Liver (tissue), 9 donors: ENCODE data around the gene STK32C. TPM values are rescaled to one million over a fixed set of nuclear protein-coding genes. Genes with fewer than 3 reads are reported as not detected.

Experiments
- DNase-seq: peaks from one replicate; pipeline ENCODE4 v3.0.0-alpha.2; 2017; ENCODE audit warnings: low spot score
- H3K27ac ChIP-seq, 2 donors: one replicate each; pipeline ENCODE4 v1.7.0; 2013; ENCODE audit warnings: inconsistent platforms in 2 of 2, low read length in 2 of 2, control low read depth in 1 of 2, low read depth in 1 of 2, mild to moderate bottlenecking in 1 of 2
- H3K27me3 ChIP-seq, 4 donors: one replicate each; pipeline versions ENCODE4 v1.6.1 to v1.7.0; 2013; ENCODE audit warnings: low read length in 3 of 4, inconsistent platforms in 1 of 4, mild to moderate bottlenecking in 1 of 4, moderate library complexity in 1 of 4; ENCODE audit not compliant: control insufficient read depth in 4 of 4, insufficient read depth in 4 of 4
- H3K36me3 ChIP-seq, 4 donors: one replicate each; pipeline versions ENCODE4 v1.6.1 to v1.7.0; 2013; ENCODE audit warnings: low read length in 3 of 4, mild to moderate bottlenecking in 3 of 4, low read depth in 1 of 4, moderate library complexity in 1 of 4; ENCODE audit not compliant: control insufficient read depth in 4 of 4, insufficient read depth in 3 of 4
- H3K4me1 ChIP-seq, 4 donors: one replicate each; pipeline versions ENCODE4 v1.6.1 to v1.7.0; 2013; ENCODE audit warnings: low read length in 3 of 4, mild to moderate bottlenecking in 3 of 4, moderate library complexity in 1 of 4; ENCODE audit not compliant: control insufficient read depth in 4 of 4, insufficient read depth in 4 of 4
- H3K4me3 ChIP-seq, 3 donors: one replicate each; pipeline versions ENCODE4 v1.6.1 to v1.7.0; 2013; ENCODE audit warnings: low read length in 3 of 3, control low read depth in 1 of 3, low read depth in 1 of 3, mild to moderate bottlenecking in 1 of 3
- H3K9ac ChIP-seq, 2 donors: one replicate each; pipeline ENCODE4 v1.7.0; 2013; ENCODE audit warnings: low read length in 2 of 2, mild to moderate bottlenecking in 2 of 2, moderate library complexity in 2 of 2, control low read depth in 1 of 2, low read depth in 1 of 2
- H3K9me3 ChIP-seq, 4 donors: one replicate each; pipeline versions ENCODE4 v1.6.1 to v1.7.0; 2013; ENCODE audit warnings: low read length in 3 of 4; ENCODE audit not compliant: control insufficient read depth in 4 of 4
- EGR1 ChIP-seq, 2 donors: IDR thresholded peaks; 2 replicates each; pipeline ENCODE4 v1.6.1; 2016 to 2018; ENCODE audit warnings: antibody characterized with exemption in 2 of 2, low read depth in 2 of 2
- FOXA1 ChIP-seq: IDR thresholded peaks from 2 replicates; pipeline ENCODE4 v1.6.1; 2016; ENCODE audit warnings: antibody characterized with exemption
- FOXA2 ChIP-seq: IDR thresholded peaks from 2 replicates; pipeline ENCODE4 v1.6.1; 2016; ENCODE audit warnings: antibody characterized with exemption
- JUND ChIP-seq, 2 donors: IDR thresholded peaks; 2 replicates each; pipeline ENCODE4 v1.6.1; 2016; ENCODE audit warnings: antibody characterized with exemption in 2 of 2
- NR2F2 ChIP-seq: IDR thresholded peaks from 2 replicates; pipeline ENCODE4 v1.6.1; 2016; ENCODE audit warnings: antibody characterized with exemption
- RAD21 ChIP-seq, 2 donors: IDR thresholded peaks; 2 replicates each; pipeline ENCODE4 v1.6.1; 2016; ENCODE audit warnings: antibody characterized with exemption in 2 of 2, mild to moderate bottlenecking in 2 of 2
- RXRA ChIP-seq, 2 donors: IDR thresholded peaks; 2 replicates each; pipeline ENCODE4 v1.6.1; 2017 to 2018; ENCODE audit warnings: antibody characterized with exemption in 2 of 2, mild to moderate bottlenecking in 1 of 2
- SP1 ChIP-seq: IDR thresholded peaks from 2 replicates; pipeline ENCODE4 v1.6.1; 2018; ENCODE audit warnings: antibody characterized with exemption, mild to moderate bottlenecking
- TAF1 ChIP-seq: conservative IDR thresholded peaks from 2 replicates; pipeline ENCODE4 v1.6.1; 2016; ENCODE audit warnings: antibody characterized with exemption, mild to moderate bottlenecking
- YY1 ChIP-seq: IDR thresholded peaks from 2 replicates; pipeline ENCODE4 v1.6.1; 2016; ENCODE audit warnings: antibody characterized with exemption, mild to moderate bottlenecking
- WGBS: extraction: QIAGEN DNeasy Blood & Tissue Kit; methylation state at CpG from one replicate; pipeline ENCODE4 v1.1.7; 2013; 5-methylcytosine and 5-hydroxymethylcytosine counted together
- polyA plus RNA-seq, 2 donors: library from polyadenylated mRNA; stranded (reverse) in 1 of 2; unstranded in 1 of 2; fragments of 200-250 nt in 1 of 2; fragments of >200 nt in 1 of 2; fragmentation: Nextera tagmentation in 1 of 2; extraction: Ambion mirVana in 1 of 2; gene quantifications; one replicate each; pipeline versions ENCODE4 v1.2.1 to v1.2.3, GENCODE V29; 2013 to 2015
- total RNA-seq, 2 donors: library from RNA; depleted of rRNA; stranded (reverse); fragments of >200 nt; gene quantifications; one replicate each; pipeline ENCODE4 v1.2.3, GENCODE V29; 2014
- TF ChIP-seq, protein P1 (sequence below): IDR thresholded peaks from 2 replicates; pipeline ENCODE4 v1.6.1; 2016; ENCODE audit warnings: antibody characterized with exemption, mild to moderate bottlenecking
- TF ChIP-seq, protein P2 (sequence below): IDR thresholded peaks from 2 replicates; pipeline ENCODE4 v1.6.1; 2016; ENCODE audit warnings: antibody characterized with exemption
- TF ChIP-seq, protein P3 (sequence below): fragments of 150-350 bp; IDR thresholded peaks from 2 replicates; pipeline ENCODE4 v1.5.1; 2017; ENCODE audit warnings: improper control_type of control experiment, low read depth, low read length; ENCODE audit not compliant: missing input control
- TF ChIP-seq, protein P4 (sequence below): IDR thresholded peaks from 2 replicates; pipeline ENCODE4 v1.6.1; 2016; ENCODE audit warnings: antibody characterized with exemption
- TF ChIP-seq, protein P5 (sequence below): IDR thresholded peaks from 2 replicates; pipeline ENCODE4 v1.6.1; 2016; ENCODE audit warnings: antibody characterized with exemption
- donor health status: healthy.
- donor health status: healthy.
- donor health status: healthy.
- donor health status: healthy.
- donor health status: healthy.

STK32C gene
- total and polyA plus RNA-seq, 4 donors = 1.8 to 4.6 (median 2.2) TPM

DNA sequence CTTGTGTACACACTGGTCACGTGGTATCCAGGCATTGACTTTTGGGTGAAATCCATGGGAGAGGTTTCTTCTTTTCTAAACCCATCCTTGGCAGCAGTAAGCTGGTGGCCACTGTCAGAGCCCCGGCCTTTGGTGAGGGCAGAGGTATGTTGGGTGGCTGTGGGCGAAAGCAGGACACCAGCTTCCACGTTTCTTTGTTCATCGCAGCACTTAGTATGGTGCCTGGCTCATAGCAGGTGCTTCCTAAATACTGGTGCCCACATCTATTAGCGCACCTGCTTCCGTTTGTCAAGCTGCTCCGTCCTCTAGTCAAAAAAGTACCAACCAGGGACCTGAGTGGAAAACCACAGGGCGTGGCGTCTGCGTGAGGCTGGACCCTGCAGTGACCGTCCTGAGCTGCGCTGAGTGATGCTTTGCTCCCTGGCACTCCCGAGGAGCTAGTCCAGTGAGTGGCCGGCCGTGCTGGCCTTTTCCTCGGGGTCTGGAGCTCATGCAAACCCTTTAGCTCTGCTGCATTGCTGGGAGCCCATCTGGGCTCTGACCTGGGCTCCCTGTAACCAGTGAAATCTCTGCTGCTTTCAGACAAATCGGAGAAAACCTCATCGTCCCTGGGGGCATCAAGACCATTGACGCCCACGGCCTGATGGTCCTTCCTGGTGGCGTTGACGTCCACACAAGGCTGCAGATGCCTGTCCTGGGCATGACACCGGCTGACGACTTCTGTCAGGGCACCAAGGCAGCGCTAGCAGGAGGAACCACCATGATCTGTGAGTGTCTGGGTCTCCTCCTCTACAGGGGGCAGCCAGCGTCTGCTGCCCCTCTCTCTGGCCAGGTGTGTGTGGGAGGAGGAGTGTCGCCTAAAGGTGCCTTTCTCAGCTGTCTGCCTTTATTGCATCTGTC is 115.4 kb downstream of the STK32C start:
- TF ChIP-seq, protein P1, sequence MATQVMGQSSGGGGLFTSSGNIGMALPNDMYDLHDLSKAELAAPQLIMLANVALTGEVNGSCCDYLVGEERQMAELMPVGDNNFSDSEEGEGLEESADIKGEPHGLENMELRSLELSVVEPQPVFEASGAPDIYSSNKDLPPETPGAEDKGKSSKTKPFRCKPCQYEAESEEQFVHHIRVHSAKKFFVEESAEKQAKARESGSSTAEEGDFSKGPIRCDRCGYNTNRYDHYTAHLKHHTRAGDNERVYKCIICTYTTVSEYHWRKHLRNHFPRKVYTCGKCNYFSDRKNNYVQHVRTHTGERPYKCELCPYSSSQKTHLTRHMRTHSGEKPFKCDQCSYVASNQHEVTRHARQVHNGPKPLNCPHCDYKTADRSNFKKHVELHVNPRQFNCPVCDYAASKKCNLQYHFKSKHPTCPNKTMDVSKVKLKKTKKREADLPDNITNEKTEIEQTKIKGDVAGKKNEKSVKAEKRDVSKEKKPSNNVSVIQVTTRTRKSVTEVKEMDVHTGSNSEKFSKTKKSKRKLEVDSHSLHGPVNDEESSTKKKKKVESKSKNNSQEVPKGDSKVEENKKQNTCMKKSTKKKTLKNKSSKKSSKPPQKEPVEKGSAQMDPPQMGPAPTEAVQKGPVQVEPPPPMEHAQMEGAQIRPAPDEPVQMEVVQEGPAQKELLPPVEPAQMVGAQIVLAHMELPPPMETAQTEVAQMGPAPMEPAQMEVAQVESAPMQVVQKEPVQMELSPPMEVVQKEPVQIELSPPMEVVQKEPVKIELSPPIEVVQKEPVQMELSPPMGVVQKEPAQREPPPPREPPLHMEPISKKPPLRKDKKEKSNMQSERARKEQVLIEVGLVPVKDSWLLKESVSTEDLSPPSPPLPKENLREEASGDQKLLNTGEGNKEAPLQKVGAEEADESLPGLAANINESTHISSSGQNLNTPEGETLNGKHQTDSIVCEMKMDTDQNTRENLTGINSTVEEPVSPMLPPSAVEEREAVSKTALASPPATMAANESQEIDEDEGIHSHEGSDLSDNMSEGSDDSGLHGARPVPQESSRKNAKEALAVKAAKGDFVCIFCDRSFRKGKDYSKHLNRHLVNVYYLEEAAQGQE = no peak
- TF ChIP-seq EGR1 (IDR thresholded peaks at IDR 0.05; ENCODE audit: low read depth in 2 of 2) = no peak
- TF ChIP-seq TAF1 = no peak
- TF ChIP-seq, protein P2, sequence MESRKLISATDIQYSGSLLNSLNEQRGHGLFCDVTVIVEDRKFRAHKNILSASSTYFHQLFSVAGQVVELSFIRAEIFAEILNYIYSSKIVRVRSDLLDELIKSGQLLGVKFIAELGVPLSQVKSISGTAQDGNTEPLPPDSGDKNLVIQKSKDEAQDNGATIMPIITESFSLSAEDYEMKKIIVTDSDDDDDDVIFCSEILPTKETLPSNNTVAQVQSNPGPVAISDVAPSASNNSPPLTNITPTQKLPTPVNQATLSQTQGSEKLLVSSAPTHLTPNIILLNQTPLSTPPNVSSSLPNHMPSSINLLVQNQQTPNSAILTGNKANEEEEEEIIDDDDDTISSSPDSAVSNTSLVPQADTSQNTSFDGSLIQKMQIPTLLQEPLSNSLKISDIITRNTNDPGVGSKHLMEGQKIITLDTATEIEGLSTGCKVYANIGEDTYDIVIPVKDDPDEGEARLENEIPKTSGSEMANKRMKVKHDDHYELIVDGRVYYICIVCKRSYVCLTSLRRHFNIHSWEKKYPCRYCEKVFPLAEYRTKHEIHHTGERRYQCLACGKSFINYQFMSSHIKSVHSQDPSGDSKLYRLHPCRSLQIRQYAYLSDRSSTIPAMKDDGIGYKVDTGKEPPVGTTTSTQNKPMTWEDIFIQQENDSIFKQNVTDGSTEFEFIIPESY = no peak
- TF ChIP-seq, protein P3, sequence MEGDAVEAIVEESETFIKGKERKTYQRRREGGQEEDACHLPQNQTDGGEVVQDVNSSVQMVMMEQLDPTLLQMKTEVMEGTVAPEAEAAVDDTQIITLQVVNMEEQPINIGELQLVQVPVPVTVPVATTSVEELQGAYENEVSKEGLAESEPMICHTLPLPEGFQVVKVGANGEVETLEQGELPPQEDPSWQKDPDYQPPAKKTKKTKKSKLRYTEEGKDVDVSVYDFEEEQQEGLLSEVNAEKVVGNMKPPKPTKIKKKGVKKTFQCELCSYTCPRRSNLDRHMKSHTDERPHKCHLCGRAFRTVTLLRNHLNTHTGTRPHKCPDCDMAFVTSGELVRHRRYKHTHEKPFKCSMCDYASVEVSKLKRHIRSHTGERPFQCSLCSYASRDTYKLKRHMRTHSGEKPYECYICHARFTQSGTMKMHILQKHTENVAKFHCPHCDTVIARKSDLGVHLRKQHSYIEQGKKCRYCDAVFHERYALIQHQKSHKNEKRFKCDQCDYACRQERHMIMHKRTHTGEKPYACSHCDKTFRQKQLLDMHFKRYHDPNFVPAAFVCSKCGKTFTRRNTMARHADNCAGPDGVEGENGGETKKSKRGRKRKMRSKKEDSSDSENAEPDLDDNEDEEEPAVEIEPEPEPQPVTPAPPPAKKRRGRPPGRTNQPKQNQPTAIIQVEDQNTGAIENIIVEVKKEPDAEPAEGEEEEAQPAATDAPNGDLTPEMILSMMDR = no peak
- Histone ChIP-seq H3K36me3 (no peaks in the 10 kb centered on the region), H3K4me1 (peaks cover 0 to 3% (median under 1%) of the 10 kb centered on the region in 4 donors), H3K27ac (no peak overlapping the region), H3K4me3 (no peak overlapping the region), H3K9ac (no peak overlapping the region), H3K9me3 (no peaks in the 10 kb centered on the region), H3K27me3 (peaks cover 0 to 4% (median 1%) of the 10 kb centered on the region in 4 donors)
- DNase-seq = no peak
- WGBS = 89% methylated on average over 28 of the region's 28 CpGs

DNA sequence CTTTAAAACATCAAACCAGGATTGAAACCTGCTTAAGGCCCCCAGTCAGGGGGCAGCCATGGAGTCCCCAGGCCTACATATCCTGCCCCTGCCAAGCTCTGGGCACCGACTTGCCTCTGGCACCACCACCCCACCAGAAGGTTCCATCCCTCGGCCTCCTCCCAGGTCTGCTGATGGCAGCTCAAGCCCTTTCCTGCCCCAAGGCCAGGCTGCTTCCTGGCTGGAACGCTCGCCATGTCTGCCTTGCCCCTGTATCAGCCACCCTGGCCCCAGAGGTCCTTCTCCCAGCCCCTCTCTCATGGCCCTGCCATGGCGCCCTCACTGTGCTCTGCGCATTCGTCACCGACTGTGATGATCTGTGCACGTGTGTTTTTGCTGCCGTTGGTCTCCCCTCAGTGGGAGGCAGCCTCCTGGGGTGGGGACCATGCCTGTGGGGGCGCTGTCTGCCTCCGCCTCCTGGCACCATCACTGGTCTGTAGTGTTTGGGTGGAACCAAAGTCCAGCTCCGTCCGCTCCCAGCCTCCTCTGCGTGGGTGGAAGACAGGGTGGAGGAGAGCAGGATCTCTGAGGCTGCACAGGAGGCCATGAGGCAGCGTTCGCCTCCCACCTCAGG is 117.8 kb downstream of the STK32C start:
- H3K27ac ChIP-seq = no peak overlapping the region
- peaks cover 4 to 14% (median 11%) of the 10 kb centered on the region in 4 donors for H3K4me1 ChIP-seq
- H3K27me3 ChIP-seq = peaks cover 0 to 10% (median 3%) of the 10 kb centered on the region in 4 donors
- DNase-seq = no peak
- 82% methylated on average over 17 of the region's 17 CpGs for WGBS
- H3K9me3 ChIP-seq = no peaks in the 10 kb centered on the region
- H3K9ac ChIP-seq = no peak overlapping the region
- H3K36me3 ChIP-seq = no peaks in the 10 kb centered on the region
- H3K4me3 ChIP-seq = no peak overlapping the region
- TF ChIP-seq EGR1 (IDR thresholded peaks at IDR 0.05; ENCODE audit: low read depth in 2 of 2) (no peak), FOXA1 (no peak), FOXA2 (no peak), JUND (IDR thresholded peaks at IDR 0.05) (no peak), SP1 (no peak), RXRA (IDR thresholded peaks at IDR 0.05) (no peak), YY1 (no peak), RAD21 (IDR thresholded peaks at IDR 0.05) (no peak), NR2F2 (no peak), TAF1 (no peak)
- TF ChIP-seq, protein P4, sequence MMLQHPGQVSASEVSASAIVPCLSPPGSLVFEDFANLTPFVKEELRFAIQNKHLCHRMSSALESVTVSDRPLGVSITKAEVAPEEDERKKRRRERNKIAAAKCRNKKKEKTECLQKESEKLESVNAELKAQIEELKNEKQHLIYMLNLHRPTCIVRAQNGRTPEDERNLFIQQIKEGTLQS = no peak
- TF ChIP-seq, protein P5, sequence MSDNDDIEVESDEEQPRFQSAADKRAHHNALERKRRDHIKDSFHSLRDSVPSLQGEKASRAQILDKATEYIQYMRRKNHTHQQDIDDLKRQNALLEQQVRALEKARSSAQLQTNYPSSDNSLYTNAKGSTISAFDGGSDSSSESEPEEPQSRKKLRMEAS = no peak
- TF ChIP-seq, protein P3 = no peak
- TF ChIP-seq, protein P1 = no peak
